ENCODE results near the gene DCLRE1C.

- no peak for TF ChIP-seq CTCF (IDR thresholded peaks at IDR 0.05; ENCODE audit: poor library complexity)
- TF ChIP-seq EZH2 (IDR thresholded peaks at IDR 0.05; ENCODE audit: borderline replicate concordance): no peak
These were observed 37.3 kb downstream of the DCLRE1C start for GRCh38 chr10:14916600-14916999.
